Measurements from ENCODE around the gene FRG2B.
"Not testable (repeated sequence)": the region's sequence is repeated elsewhere in the genome, so short reads cannot be mapped to it uniquely, and the experiment has no call there.

Gene FRG2B

DNA sequence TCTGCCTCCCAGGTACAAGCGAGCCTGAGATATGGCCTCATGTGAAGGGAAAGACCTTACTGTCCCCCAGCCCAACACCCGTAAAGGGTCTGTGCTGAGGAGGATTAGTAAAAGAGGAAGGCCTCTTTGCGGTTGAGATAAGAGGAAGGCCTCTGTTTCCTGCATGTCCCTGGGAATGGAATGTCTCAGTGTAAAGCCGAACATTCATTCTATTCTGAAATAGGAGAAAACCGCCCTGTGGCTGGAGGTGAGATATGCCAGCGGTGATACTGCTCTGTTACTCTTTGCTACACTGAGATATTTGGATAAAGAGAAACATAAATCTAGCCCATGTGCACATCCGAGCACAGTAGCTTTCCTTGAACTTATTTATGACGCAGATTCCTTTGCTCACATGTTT is 26.7 kb downstream of the FRG2B start:
- DNase-seq (ENCODE audit: low read depth): not testable (repeated sequence)

DNA sequence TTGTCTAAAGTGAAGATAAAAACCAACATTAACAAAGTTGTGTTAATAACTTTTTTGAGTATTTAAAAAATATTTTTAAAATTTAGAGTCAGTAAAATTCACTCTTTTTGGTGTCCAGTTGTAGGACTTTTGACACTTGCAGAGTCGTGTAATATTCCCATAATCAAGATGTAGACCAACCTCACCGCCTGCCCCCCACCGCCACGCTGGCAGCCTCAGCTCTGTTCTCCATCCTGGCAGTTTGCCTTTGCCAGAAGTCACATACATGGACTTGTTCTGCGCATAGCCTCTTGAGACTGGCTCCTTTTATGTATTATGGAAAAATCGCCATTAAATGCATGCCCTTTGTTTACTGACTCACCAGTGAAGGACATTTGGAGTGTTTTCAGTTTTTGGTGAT is 33.9 kb downstream of the FRG2B start:
- DNase-seq (ENCODE audit: low read depth): no peak

DNA sequence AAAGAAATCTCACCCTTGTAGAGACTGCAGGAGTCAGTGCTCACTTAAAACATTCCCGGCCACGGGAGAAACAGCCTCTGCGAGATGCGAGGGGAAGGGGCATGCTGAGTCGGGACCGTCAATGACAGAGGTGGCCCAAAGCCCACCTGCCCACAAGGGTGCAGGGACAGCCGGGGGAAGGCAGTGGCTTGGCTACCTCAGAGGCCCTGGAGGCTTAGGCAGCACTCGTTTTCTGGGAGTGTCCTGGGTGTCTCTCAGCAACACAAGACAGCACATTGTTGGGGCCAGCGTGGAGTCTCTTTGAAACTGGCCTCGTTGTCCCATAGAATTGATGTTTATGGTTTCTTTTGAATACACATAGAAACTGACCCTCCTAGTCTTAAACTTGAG is 35.6 kb downstream of the FRG2B start:
- DNase-seq (ENCODE audit: low read depth): no peak

DNA sequence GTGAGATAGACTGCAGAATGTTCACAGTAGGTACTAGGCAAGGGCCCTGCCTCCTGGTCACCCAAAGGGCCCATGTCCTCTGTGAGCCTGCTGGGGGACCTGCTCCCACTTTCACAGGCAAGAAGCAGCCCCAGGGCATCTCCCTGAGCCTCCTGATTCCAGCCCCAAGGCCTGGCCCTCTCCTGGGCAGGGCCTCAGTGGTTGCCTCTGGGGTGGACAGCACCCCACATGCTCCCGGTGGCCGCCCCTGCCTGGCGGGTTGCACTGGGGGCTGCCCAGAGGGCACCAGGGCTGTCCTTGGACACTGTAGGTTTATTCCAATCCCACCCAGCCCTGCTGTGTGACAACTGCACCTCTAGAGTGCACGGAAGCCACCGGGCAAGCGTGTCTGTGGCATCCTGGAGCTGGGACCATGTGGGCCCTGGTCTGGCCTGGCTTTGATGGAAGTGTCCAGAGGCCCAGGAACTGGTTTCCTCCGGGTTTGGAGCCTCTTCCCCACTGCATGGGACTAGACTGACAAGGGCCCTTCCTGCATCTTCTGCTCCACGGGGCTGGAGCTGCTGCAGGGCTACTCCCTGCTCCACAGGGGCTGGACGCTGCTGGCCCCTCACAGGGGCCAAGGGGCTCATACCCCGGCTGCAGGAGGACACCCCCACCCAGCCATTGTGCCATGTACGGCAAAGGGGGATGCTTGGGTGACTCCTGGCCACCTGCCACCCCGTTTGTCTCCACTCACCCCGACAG is 36.2 kb downstream of the FRG2B start:
- no peak for DNase-seq (ENCODE audit: low read depth)

DNA sequence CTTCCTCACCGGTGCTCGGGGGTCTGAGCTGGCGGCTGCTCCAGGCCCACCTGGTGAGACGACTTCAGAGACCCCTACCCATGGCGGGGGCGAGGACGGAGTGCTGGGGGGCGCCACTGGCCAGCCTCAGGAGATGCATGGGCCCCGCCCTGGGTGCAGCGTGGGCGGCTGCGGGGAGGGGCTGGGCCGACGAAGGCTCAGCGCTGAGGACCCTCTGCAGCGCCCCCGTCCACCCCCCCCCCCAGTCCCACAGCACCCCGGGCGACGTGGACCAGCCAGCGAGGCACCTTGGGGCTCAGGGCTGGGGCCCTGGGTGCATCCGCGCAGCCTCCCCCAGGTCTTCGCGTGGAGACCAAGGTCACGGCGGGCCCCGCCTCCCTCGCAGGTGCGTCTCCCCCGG is 49.6 kb downstream of the FRG2B start:
- not testable (repeated sequence) for DNase-seq (ENCODE audit: low read depth)

All from stimulated activated CD8-positive, alpha-beta memory T cell treated with anti-CD3 and anti-CD28 coated beads, Interleukin-12 subunit alpha, Interleukin-12 subunit beta, amount 100 ng/mL, for 4 hours (primary cell).